Natural killer cell (primary cell): ENCODE measurements around the gene COTL1. TPM values are rescaled to one million over a fixed set of nuclear protein-coding genes. Genes with fewer than 3 reads are reported as not detected.

ENCODE experiments used
- ATAC-seq, 3 donors: fragments of 150-1000 bp in 2 of 3; fragments of 200-7000 bp in 1 of 3; cut with Tn5 transposase; 1 replicate in 1 of 3; 2 replicates in 2 of 3; pipeline ENCODE4 v1.10.0; 2021; ENCODE audit warnings: mild to moderate bottlenecking in 2 of 3, moderate library complexity in 2 of 3
- DNase-seq, 2 donors: peaks; one replicate each; pipeline versions ENCODE4 v3.0.0 to v3.0.0-alpha.2; 2013 to 2021; ENCODE audit warnings: mixed read lengths in 1 of 2
- H3K27ac ChIP-seq: one replicate; pipeline ENCODE4 v1.5.1; 2013; ENCODE audit warnings: mild to moderate bottlenecking, low read length
- H3K27me3 ChIP-seq: one replicate; pipeline ENCODE4 v1.6.1; 2013; ENCODE audit warnings: low read length; ENCODE audit not compliant: control insufficient read depth, insufficient read depth
- H3K36me3 ChIP-seq: one replicate; pipeline ENCODE4 v1.6.1; 2013; ENCODE audit warnings: low read length; ENCODE audit not compliant: control insufficient read depth, insufficient read depth
- H3K4me1 ChIP-seq: one replicate; pipeline ENCODE4 v1.6.1; 2013; ENCODE audit warnings: low read length; ENCODE audit not compliant: control insufficient read depth, insufficient read depth
- H3K4me3 ChIP-seq: one replicate; pipeline ENCODE4 v1.5.1; 2013; ENCODE audit warnings: low read length
- H3K9me3 ChIP-seq: one replicate; pipeline ENCODE4 v1.6.1; 2013; ENCODE audit warnings: low read length; ENCODE audit not compliant: control insufficient read depth, insufficient read depth
- H3K27ac Mint-ChIP-seq, 2 donors: one replicate each; pipeline ENCODE4 v1.8.0; 2022; ENCODE audit warnings: mild to moderate bottlenecking in 2 of 2, mixed read lengths in 2 of 2, moderate library complexity in 1 of 2
- H3K27me3 Mint-ChIP-seq, 2 donors: one replicate each; pipeline ENCODE4 v1.8.0; 2022; ENCODE audit warnings: low read depth in 2 of 2, mixed read lengths in 2 of 2
- H3K36me3 Mint-ChIP-seq: one replicate; pipeline ENCODE4 v1.8.0; 2022; ENCODE audit warnings: mixed read lengths
- H3K4me1 Mint-ChIP-seq, 2 donors: one replicate each; pipeline ENCODE4 v1.8.0; 2022; ENCODE audit warnings: mixed read lengths in 2 of 2
- H3K4me3 Mint-ChIP-seq: one replicate; pipeline ENCODE4 v1.8.0; 2022; ENCODE audit warnings: mild to moderate bottlenecking, moderate library complexity, mixed read lengths
- H3K9me3 Mint-ChIP-seq, 2 donors: one replicate each; pipeline ENCODE4 v1.8.0; 2022; ENCODE audit warnings: mixed read lengths in 2 of 2
- CTCF ChIP-seq: fragments of 200-600 bp; IDR thresholded peaks from one replicate; pipeline ENCODE4 v1.8.0; 2022; ENCODE audit warnings: antibody characterized with exemption
- WGBS: methylation state at CpG from one replicate; pipeline ENCODE4 v1.1.7; 2013; ENCODE audit warnings: missing lambda C conversion rate; ENCODE audit not compliant: insufficient coverage; 5-methylcytosine and 5-hydroxymethylcytosine counted together
- intact Hi-C: fragments of 100-400 bp; cut with micrococcal nuclease; formaldehyde crosslinking; loops from one replicate; pipeline ENCODE4 v1.14.2; 2022
- total RNA-seq, 4 donors: library from RNA; stranded (reverse); fragments of 120-200 nt in 1 of 4; gene quantifications; one replicate each; pipeline versions ENCODE4 v1.2.3 to v1.2.4, GENCODE V29; 2013 to 2022

Gene COTL1
- total RNA-seq, 3 donors from 2014 or later (not counting 1 experiment from before 2014, with no cell fraction given), result 43.7 to 187 (median 116) TPM

GRCh38 chr16:84660973-84661372 is 43.1 kb upstream of the COTL1 start:
- peaks cover 0 to 20% of the 10 kb centered on the region in 2 donors for H3K4me1 Mint-ChIP-seq
- no peak overlapping the region for H3K27ac ChIP-seq
- no peaks in the 10 kb centered on the region for H3K9me3 ChIP-seq
- WGBS, result 95% methylated on average over 7 of the region's 7 CpGs
- H3K4me1 ChIP-seq, result peaks cover 12% of the 10 kb centered on the region
- peaks cover 84% of the 10 kb centered on the region for H3K36me3 ChIP-seq
- no peak for DNase-seq
- ATAC-seq, result no peak
- H3K36me3 Mint-ChIP-seq, result no peaks in the 10 kb centered on the region
- no peaks in the 10 kb centered on the region for H3K9me3 Mint-ChIP-seq
- no peak overlapping the region for H3K27ac Mint-ChIP-seq
- no peaks in the 10 kb centered on the region for H3K27me3 ChIP-seq
- TF ChIP-seq CTCF, result no peak
- H3K27me3 Mint-ChIP-seq, result no peaks in the 10 kb centered on the region
- no peak overlapping the region for H3K4me3 ChIP-seq
- no peak overlapping the region for H3K4me3 Mint-ChIP-seq
- intact Hi-C loops, result no loop called here

GRCh38 chr16:84659656-84660300 is 41.9 kb upstream of the COTL1 start:
- intact Hi-C loops, result no loop called here

GRCh38 chr16:84658690-84659089 is 40.8 kb upstream of the COTL1 start:
- no peaks in the 10 kb centered on the region for H3K36me3 Mint-ChIP-seq
- no peak for ATAC-seq
- no peak overlapping the region for H3K4me3 Mint-ChIP-seq
- H3K9me3 Mint-ChIP-seq, result no peaks in the 10 kb centered on the region
- no peaks in the 10 kb centered on the region for H3K27me3 Mint-ChIP-seq
- Histone ChIP-seq H3K4me1 (peaks cover 12% of the 10 kb centered on the region), H3K4me3 (no peak overlapping the region), H3K9me3 (no peaks in the 10 kb centered on the region), H3K36me3 (peaks cover 70% of the 10 kb centered on the region), H3K27me3 (no peaks in the 10 kb centered on the region), H3K27ac (no peak overlapping the region)
- 91% methylated on average over 11 of the region's 11 CpGs for WGBS
- H3K4me1 Mint-ChIP-seq, result peaks cover 0 to 22% of the 10 kb centered on the region in 2 donors
- H3K27ac Mint-ChIP-seq, result no peak overlapping the region
- intact Hi-C loops, result no loop called here
- DNase-seq, result no peak
- TF ChIP-seq CTCF, result no peak

More at GRCh38 chr16:84659656-84660300, 41.9 kb upstream of the COTL1 start:
- no peaks in the 10 kb centered on the region for H3K27me3 Mint-ChIP-seq
- no peak overlapping the region for H3K4me3 Mint-ChIP-seq
- H3K9me3 Mint-ChIP-seq, result no peaks in the 10 kb centered on the region
- Histone ChIP-seq H3K4me3 (no peak overlapping the region), H3K9me3 (no peaks in the 10 kb centered on the region), H3K27me3 (no peaks in the 10 kb centered on the region), H3K4me1 (peaks cover 12% of the 10 kb centered on the region), H3K36me3 (peaks cover 81% of the 10 kb centered on the region), H3K27ac (no peak overlapping the region)
- no peak overlapping the region for H3K27ac Mint-ChIP-seq
- ATAC-seq (no peak), DNase-seq (no peak)
- WGBS, result 95% methylated on average over 27 of the region's 27 CpGs
- no peak for TF ChIP-seq CTCF
- peaks cover 0 to 25% of the 10 kb centered on the region in 2 donors for H3K4me1 Mint-ChIP-seq
- no peaks in the 10 kb centered on the region for H3K36me3 Mint-ChIP-seq
